HL-60/S4 treated with phorbol 12-myristate 13-acetate at 8.2 ng/mL for 4 days and 3 days (cell line): ENCODE measurements around the gene SLC1A3.

ENCODE experiments used
- in situ Hi-C: fragments of 300-500 bp; cut with MboI; formaldehyde crosslinking; loops from 2 replicates; pipeline ENCODE4 v1.15.0; 2022; ENCODE audit warnings: low sequenced_read_pairs

Gene SLC1A3

DNA sequence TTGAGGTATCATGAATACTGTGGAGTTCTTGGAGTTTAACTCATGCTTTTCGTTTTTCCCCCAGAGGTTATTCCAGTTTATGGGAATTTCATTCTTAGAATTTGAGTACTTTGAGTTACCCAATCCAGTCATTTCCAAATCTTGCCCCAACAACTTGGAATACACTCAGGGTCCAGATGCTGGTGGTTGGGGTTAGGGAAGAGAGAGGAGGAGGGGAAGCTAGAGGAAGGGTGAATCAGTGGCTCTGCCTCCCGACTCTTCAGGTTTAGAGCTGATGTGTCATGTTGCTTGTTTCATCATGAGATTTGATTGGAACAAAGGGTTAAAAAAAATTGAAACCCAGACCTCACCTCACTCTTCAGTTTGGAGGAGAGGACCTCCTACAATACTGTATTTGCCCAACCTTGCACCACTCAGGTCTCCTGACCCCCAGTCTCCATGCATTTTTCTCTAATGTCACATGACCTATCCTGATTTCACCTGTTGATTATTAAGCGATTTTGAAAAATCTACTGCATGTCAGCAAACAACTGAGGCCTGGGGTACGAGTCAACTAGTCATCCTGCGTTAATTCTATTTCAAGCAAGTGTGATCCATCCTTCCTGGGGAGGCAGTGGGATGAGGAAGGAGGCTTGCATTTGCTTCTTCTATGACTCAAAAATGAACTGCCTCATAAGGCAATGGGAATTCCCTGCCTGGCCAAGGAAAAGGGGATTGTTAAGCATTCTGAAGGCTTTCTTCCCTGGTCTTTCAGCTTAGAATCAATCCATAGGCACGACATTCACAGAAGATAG is 6.2 kb upstream of the SLC1A3 start:
- in situ Hi-C loops: no loop called here

- in situ Hi-C loops: no loop called here
These were observed 5.4 kb upstream of the SLC1A3 start for GRCh38 chr5:36600917-36601527.

DNA sequence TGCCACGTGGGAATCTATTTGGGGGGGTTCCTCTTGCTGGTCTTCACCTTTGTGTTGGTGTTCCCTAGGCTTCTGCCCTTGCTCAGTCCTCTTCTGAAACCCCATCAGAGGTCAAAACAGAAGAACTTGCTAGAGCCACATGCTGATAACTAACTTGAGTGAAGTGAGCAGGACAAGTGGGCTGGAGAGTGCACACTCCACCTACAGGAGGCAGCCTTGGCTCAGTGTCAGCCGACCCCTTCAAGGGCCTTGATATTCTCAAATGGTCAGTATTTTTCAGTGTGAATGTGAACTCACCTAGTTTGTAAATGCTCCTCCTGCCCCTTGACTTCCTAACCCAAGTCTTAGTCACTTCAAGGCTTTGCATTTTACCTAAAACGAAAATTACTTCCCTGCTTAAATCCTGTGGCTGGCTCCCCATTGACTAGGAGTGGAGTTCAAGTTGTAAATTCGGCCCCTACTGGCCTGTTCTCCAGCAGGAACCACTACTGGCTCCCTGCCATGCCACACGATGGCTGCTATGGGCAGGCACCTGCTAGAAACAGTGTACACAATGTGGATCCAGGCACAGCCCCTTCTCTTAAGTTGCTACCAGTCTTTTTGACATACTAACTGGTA is 3.6 kb upstream of the SLC1A3 start:
- in situ Hi-C loops: no loop called here

DNA sequence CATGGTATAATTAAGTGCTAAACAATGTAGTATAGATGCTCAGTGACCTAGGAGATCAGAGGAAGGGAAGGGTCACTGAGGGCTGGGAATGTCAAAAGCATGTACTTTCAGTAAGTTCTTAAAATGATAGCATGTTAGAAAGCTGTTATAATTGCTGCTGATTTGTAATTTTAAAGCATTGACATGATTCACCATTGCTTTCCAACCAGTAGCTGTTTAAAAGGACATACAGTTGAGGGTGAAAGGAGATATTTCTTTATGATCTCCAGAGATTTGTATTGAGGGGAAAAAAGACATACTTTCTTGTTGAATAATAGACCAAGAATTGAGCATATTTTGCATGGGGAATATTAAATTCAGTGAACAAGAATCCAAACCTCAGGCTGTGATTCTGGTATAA is 1.2 kb upstream of the SLC1A3 start:
- in situ Hi-C loops: no loop called here

GRCh38 chr5:36606036-36606427 is 374 bp upstream of the SLC1A3 start:
- in situ Hi-C loops: no loop called here

GRCh38 chr5:36607114-36607571 is 737 bp downstream of the SLC1A3 start:
- in situ Hi-C loops: no loop called here

DNA sequence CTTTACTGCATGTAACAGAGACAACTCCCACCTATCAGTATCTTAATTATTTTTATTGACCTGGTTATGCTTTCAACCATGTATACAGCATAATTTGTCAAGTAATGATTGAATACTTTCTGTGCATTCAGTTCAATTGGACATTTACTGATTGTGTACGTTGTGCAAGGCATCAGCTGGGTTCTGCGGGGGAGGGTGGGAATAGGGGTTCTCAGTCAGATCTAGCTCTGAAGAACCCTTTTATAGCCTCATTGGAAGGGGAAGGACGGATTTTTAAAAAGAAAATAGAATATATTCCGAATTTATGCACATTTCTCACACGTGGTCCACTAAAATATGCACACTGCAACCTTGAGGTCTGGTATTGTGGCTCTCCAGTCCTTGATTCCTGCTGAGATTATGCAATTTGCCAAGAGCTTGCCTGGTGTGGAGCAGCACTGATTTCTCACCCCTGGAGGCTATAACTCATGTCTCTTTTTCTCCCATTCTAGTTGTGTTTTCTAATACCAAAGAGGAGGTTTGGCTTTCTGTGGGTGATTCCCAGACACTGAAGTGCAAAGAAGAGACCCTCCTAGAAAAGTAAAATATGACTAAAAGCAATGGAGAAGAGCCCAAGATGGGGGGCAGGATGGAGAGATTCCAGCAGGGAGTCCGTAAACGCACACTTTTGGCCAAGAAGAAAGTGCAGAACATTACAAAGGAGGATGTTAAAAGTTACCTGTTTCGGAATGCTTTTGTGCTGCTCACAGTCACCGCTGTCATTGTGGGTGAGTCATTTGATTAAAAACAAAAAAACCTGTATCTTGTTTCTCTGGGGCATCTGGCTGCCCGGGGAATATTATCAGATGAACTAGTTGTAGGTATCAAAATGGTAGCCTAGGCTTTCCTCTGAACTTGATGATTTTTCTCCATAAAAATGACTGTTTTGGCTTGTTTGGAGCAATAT is 1.7 kb downstream of the SLC1A3 start:
- in situ Hi-C loops: no loop called here

- in situ Hi-C loops: no loop called here
These were observed 4.2 kb downstream of the SLC1A3 start for GRCh38 chr5:36610621-36611020.

GRCh38 chr5:36611520-36612274 is 5.3 kb downstream of the SLC1A3 start:
- in situ Hi-C loops: no loop called here

DNA sequence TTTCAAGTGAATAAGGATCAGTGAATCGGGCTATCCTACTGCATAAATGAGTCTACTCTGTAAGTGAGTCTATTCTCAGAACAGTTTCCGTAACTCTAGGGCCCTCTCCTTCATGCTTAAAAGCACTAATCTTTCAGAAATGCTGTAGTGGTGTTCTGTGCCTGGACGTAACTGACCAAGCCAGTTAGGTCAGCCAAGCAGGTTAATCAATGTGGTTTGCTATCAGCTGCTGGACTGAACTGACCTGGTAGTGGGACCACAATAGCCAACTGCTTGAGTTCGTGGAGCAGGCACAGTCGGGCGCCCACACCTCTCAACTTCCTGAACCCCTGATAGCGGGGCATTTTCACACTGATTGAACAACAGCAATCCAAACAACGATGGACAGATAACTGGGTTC is 6.8 kb downstream of the SLC1A3 start:
- in situ Hi-C loops: no loop called here

DNA sequence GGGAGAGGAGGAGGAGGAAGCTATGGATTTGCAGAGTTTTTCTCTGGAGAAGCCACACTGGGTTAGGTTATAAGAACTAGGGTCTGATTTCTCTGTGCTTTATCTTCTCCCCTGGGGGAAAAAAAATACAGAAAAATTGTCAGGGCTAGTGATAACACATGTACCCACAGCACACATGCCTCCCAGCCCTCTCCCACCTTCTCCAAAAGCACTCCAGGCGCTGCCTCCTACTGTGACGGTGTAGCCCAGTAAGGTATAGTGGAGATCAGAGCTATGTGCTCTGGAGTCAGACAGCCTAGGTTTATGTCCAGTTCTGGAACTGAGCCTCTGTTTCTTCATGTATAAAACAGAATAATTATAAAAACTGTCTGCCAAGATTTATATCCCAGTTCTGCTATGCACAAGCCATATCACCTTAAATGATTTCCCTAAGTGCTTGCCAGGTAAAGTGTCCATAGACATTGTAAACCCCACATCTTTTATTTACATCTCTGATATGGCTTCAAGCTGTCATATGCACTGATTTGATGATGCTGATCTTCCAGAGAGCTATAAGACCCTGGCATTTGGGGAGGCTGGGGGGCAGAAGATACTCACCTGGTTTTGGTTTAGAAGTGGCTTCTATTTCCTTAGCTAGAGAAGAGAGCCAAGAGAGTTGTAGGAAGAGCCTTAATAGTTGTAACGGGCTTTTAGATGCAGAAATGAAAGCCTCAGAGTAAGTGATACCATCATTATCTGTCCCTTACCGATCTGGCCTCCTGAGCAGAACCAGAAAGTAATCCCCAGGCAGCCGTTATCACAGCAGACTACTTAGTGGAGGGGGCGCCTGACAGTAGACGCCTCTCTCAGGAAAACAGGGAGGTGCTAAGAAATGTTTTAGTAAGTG is 7.6 kb downstream of the SLC1A3 start:
- in situ Hi-C loops: no loop called here

- in situ Hi-C loops: no loop called here
These were observed 8.4 kb downstream of the SLC1A3 start for GRCh38 chr5:36614657-36615308.

- in situ Hi-C loops: no loop called here
These were observed 12.7 kb downstream of the SLC1A3 start for GRCh38 chr5:36619012-36619635.

DNA sequence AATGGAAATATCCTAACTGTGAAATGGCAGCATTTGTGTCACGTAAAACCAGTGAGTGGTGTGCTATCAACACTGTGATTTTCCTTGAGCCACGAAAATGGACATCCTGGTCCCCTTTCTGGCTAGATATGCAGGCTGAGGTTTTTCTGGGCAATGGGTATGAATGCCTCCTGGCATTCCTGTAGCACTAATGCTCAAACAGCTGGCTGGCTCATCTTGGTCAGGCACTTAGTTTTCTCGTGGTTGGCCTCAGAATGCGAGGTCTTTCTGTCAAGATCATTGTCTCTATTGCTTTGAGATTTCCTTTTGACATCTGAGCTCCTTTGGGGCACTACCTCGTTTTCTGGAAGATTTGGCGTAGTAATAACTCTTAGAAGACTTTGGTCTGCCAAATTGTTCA is 15.6 kb downstream of the SLC1A3 start:
- in situ Hi-C loops: no loop called here

- in situ Hi-C loops: no loop called here
These were observed 17.4 kb downstream of the SLC1A3 start for GRCh38 chr5:36623832-36624231.

DNA sequence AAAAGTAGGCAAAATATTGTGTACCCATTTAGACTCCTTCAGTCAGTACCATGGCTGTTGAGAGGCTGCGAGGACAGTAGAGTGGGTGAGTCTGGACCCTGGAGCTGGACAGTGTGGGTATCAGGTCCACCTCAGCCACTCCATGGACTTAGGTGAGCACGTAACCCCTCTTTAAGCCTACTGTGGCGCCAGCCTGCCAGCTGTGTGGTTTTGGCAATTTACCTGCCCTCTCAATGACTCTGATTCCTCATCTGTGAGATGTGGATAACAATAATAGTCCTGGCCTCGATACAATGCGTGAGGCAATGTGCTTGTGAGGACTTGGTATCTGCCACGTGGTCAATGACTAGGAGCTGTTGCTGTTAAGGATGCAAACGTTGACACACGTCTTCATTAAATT is 17.9 kb downstream of the SLC1A3 start:
- in situ Hi-C loops: no loop called here

DNA sequence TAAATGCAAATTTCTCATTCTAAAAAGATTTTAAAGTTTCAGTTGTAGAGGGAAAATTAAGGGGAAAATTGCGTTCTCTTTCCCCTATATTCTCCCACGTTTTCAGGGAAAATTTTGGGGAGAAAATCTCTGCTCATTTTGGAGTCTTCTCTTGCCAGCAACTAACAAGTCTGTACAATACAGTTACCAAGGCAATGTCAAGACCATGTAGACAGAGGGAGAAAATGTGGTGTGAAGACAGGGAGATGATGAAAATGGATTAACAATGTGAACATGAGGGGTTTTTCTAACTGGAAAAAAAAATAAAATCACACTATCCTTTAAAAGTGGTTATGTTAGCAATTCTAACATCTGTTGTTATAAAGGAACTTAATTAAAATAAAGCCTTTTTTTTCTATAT is 22.3 kb downstream of the SLC1A3 start:
- in situ Hi-C loops: no loop called here

DNA sequence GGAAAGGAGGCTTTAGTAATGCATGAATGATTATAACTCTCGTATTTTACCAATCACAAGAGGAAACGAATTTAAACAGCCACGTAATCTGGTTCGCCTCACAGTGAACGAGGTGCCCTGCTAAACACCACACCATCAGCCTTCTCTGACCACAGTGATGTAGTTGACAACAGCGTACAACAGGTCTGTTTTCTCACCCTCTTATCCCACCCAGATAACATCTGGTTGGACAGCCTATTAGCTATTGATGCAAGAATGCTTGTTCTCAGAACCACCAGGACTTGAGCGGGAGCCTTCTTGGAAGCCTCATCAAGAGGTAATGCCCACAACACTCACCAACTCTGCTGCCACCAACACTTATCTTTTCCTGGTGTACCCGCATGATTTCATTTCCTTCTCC is 23.3 kb downstream of the SLC1A3 start:
- in situ Hi-C loops: no loop called here
